H1 (cell line): ENCODE results near the gene PGPEP1. TPM values are rescaled to one million over a fixed set of nuclear protein-coding genes. Genes with fewer than 3 reads are reported as not detected.

Source experiments
- BACH1 ChIP-seq: IDR thresholded peaks from 2 replicates; pipeline ENCODE4 v1.6.1; 2012; ENCODE audit warnings: low read length, improper control_type of control experiment
- CBX5 ChIP-seq: fragments of 300-800, 300-1000 bp; sonication (generic); IDR thresholded peaks from 2 replicates; pipeline ENCODE4 v1.7.1; 2016; ENCODE audit warnings: antibody characterized with exemption, low read length, low read depth
- CHD7 ChIP-seq: fragments of 300-600 bp; sonication (generic); IDR thresholded peaks from 2 replicates; pipeline ENCODE4 v1.7.1; 2012; ENCODE audit warnings: low read length, moderate library complexity, mild to moderate bottlenecking, inconsistent platforms; ENCODE audit not compliant: insufficient replicate concordance
- EZH2 ChIP-seq: fragments of 200-600 bp; sonication (generic); IDR thresholded peaks from 2 replicates; pipeline ENCODE4 v1.7.1; 2012; ENCODE audit warnings: low read depth, mild to moderate bottlenecking, moderate library complexity, low read length, inconsistent platforms; ENCODE audit not compliant: severe bottlenecking
- GABPA ChIP-seq: IDR thresholded peaks from 2 replicates; pipeline ENCODE4 v1.6.1; 2011; ENCODE audit warnings: mild to moderate bottlenecking, low read length, moderate library complexity, borderline replicate concordance; ENCODE audit not compliant: insufficient read depth
- JUN ChIP-seq: IDR thresholded peaks from 2 replicates; pipeline ENCODE4 v1.6.1; 2011; ENCODE audit warnings: low read depth, mild to moderate bottlenecking, improper control_type of control experiment, low read length
- MAX ChIP-seq: IDR thresholded peaks from 2 replicates; pipeline ENCODE4 v1.6.1; 2012; ENCODE audit warnings: inconsistent platforms
- NRF1 ChIP-seq: IDR thresholded peaks from 2 replicates; pipeline ENCODE4 v1.6.1; 2011; ENCODE audit warnings: mild to moderate bottlenecking, low read depth, low read length, improper control_type of control experiment
- SP1 ChIP-seq: IDR thresholded peaks from 2 replicates; pipeline ENCODE4 v1.6.1; 2011; ENCODE audit warnings: low read depth, low read length
- SUZ12 ChIP-seq: fragments of 200-600 bp; sonication (generic); IDR thresholded peaks from 2 replicates; pipeline ENCODE4 v1.6.1; 2012; ENCODE audit warnings: mild to moderate bottlenecking, inconsistent platforms, low read length, moderate library complexity, mixed read lengths
- TAF1 ChIP-seq: IDR thresholded peaks from 2 replicates; pipeline ENCODE4 v1.6.1; 2011; ENCODE audit warnings: mild to moderate bottlenecking, low read depth, low read length
- polyA plus RNA-seq, 7 experiments: library from polyadenylated mRNA; depleted of rRNA in 3 of 7; stranded (reverse) in 5 of 7; unstranded in 2 of 7; fragments of >200 nt in 5 of 7; fragments of 200-250 nt in 2 of 7; gene quantifications; 1 replicate in 5 of 7; 2 replicates in 1 of 7; 4 replicates in 1 of 7; pipeline versions ENCODE4 v1.2.1 to v1.2.3, GENCODE V29; 2011 to 2013; ENCODE audit warnings: missing spikeins in 2 of 7, mixed read lengths in 2 of 7
- total RNA-seq: library from RNA; stranded (reverse); fragmentation: NEBNext Ultra II Directional; extraction: Animal tissue kit (Norgen Biotek cat#: 25700); gene quantifications from 2 replicates; pipeline ENCODE4 v1.2.1, GENCODE V29; 2021

PGPEP1 gene
- total and polyA plus RNA-seq, 2 of the 8 experiments (the other 6 are each of a cell fraction or from before 2014, with no cell fraction given), result 17.0 to 33.4 TPM

GRCh38 chr19:18328340-18329034 lies 11.9 kb upstream of the PGPEP1 start (continued):
- TF ChIP-seq MAX (peak; percentile 57; the same call in 1 of the 2 replicates), JUN (no peak), TAF1 (0 out of 2 replicates have a peak, but pooled peaks have one; percentile 42), SUZ12 (no peak), SP1 (peak; percentile 89; the same call in 1 of the 2 replicates), CHD7 (no peak), NRF1 (no peak), EZH2 (no peak), BACH1 (no peak), GABPA (no peak), CBX5 (no peak)
